Ishikawa (cell line): Measurements from ENCODE around the gene APBA1.

Experiments used
- EP300 ChIP-seq: IDR thresholded peaks from 2 replicates; pipeline ENCODE4 v1.6.1; 2012; ENCODE audit warnings: borderline replicate concordance
- NFIC ChIP-seq: IDR thresholded peaks from 2 replicates; pipeline ENCODE4 v1.6.1; 2012
- RAD21 ChIP-seq: IDR thresholded peaks from 2 replicates; pipeline ENCODE4 v1.6.1; 2012; ENCODE audit warnings: low read depth
- TAF1 ChIP-seq: IDR thresholded peaks from 2 replicates; pipeline ENCODE4 v1.6.1; 2012; ENCODE audit warnings: low read depth, mild to moderate bottlenecking
- TEAD4 ChIP-seq: IDR thresholded peaks from 2 replicates; pipeline ENCODE4 v1.6.1; 2012
- YY1 ChIP-seq: IDR thresholded peaks from 2 replicates; pipeline ENCODE4 v1.6.1; 2012; ENCODE audit warnings: low read depth
- TF ChIP-seq, protein P1 (sequence below): IDR thresholded peaks from 2 replicates; pipeline ENCODE4 v1.6.1; 2012
- TF ChIP-seq, protein P2 (sequence below): IDR thresholded peaks from 2 replicates; pipeline ENCODE4 v1.6.1; 2012; ENCODE audit warnings: low read depth, mild to moderate bottlenecking
- TF ChIP-seq, protein P3 (sequence below): IDR thresholded peaks from 2 replicates; pipeline ENCODE4 v1.6.1; 2012

DNA sequence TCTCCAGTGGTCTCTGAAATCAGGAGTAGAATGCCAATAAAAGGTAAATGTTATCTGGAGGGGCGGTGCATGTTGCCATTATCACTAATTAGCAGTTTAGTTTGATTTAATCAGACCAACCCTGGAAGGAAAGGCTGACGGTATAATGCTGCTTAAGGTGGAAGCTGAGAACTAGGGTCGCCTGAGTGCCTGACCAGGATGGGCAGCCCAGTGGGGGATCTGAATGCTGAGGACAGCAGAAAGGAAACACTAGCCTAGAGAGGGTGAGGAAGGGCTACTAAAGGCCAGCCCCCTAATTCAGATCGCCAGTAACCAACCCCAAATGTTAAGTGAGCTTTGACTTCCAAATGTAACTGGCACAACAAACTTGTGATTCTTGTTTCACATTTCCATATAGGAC is 172.2 kb downstream of the APBA1 start:
- TF ChIP-seq YY1 (no peak), EP300 (no peak), TEAD4 (no peak), TAF1 (no peak), RAD21 (no peak), NFIC (no peak)
- TF ChIP-seq, protein P1, sequence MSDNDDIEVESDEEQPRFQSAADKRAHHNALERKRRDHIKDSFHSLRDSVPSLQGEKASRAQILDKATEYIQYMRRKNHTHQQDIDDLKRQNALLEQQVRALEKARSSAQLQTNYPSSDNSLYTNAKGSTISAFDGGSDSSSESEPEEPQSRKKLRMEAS = no peak
- TF ChIP-seq, protein P2, sequence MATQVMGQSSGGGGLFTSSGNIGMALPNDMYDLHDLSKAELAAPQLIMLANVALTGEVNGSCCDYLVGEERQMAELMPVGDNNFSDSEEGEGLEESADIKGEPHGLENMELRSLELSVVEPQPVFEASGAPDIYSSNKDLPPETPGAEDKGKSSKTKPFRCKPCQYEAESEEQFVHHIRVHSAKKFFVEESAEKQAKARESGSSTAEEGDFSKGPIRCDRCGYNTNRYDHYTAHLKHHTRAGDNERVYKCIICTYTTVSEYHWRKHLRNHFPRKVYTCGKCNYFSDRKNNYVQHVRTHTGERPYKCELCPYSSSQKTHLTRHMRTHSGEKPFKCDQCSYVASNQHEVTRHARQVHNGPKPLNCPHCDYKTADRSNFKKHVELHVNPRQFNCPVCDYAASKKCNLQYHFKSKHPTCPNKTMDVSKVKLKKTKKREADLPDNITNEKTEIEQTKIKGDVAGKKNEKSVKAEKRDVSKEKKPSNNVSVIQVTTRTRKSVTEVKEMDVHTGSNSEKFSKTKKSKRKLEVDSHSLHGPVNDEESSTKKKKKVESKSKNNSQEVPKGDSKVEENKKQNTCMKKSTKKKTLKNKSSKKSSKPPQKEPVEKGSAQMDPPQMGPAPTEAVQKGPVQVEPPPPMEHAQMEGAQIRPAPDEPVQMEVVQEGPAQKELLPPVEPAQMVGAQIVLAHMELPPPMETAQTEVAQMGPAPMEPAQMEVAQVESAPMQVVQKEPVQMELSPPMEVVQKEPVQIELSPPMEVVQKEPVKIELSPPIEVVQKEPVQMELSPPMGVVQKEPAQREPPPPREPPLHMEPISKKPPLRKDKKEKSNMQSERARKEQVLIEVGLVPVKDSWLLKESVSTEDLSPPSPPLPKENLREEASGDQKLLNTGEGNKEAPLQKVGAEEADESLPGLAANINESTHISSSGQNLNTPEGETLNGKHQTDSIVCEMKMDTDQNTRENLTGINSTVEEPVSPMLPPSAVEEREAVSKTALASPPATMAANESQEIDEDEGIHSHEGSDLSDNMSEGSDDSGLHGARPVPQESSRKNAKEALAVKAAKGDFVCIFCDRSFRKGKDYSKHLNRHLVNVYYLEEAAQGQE = no peak
- TF ChIP-seq, protein P3, sequence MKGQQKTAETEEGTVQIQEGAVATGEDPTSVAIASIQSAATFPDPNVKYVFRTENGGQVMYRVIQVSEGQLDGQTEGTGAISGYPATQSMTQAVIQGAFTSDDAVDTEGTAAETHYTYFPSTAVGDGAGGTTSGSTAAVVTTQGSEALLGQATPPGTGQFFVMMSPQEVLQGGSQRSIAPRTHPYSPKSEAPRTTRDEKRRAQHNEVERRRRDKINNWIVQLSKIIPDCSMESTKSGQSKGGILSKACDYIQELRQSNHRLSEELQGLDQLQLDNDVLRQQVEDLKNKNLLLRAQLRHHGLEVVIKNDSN = no peak
